ENCODE measurements around the gene BOK.
"Not testable (repeated sequence)": the region's sequence is repeated elsewhere in the genome, so short reads cannot be mapped to it uniquely, and the experiment has no call there.

BOK gene

DNA sequence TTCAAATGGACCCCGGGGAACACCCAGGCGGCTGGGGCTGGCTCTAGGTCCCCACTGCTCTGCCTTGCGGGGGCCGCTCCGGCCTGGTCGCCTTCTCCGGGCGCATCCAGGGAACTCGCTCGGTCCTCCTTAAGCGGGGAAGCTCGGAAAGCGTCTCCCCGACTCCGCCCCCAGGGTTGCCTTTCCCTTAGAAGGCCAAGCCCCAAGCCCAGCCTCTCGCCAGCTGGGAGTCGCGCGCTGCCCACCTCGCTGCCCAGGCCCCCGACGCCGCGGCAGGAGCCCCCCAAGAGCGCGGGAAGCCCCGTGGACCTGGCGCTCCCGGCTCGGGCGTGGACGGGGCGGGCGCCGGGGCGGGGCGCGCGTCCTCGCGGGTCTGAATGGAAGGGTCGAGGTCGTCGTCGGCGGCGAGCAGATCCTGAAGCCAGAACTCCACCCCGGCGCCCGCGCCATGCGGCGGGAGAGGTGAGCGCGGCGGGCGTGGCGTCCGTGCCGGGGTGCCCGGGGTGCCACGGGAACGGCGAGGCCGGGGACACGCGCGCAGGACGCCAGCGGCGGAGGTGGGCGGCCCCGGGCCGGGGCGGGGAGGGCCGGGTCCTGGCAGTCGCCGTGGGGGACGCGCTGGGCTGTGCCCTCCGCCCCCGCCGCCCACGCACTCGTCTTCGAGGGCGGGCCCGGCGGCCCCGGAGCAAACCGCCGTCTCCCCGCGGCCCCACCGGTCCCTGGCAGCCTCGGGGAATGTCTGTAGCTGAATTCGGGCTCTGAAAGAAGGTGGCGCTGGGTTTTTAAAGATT lies at the start of gene BOK:
Gene BOK, plus strand, starts transcription at position 214 of the 791 bp plus-strand sequence. CDS start 739 bp downstream, outside the sequence.
- DNase-seq, result peak; percentile 65

DNA sequence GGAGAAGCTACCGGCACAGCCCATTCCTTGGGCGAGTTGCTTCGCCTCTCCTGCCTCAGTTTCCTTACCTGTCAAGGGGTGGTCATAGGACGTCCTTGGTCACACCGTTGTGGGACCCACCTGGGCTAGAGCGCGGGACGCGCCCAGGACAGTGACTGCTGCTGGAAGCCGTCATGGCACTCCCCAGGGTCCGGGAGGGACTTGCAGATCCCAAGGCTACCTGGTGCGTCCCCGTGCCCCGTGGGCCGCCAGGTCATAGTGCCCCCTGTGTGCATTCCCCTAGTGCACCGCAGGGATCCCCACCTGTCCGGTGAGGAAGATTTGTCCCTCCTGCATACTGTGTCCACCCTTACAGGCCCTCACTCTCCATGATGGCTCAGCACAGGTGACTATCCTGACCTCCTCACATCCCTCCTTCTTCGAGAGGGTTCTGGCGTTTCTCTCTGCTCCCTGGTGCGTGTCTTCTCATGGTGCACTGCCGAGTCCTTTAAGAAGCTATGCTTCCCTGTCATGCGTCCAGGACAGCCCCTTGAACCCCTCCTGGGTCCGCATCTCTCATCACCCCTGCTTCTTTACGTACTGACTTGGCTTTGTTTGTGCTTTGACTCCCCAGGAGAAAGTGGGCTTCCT lies 49.3 kb upstream of the BOK start:
- DNase-seq, result no peak

GRCh38 chr2:241511091-241511741 lies 47.3 kb upstream of the BOK start:
- no peak for DNase-seq

DNA sequence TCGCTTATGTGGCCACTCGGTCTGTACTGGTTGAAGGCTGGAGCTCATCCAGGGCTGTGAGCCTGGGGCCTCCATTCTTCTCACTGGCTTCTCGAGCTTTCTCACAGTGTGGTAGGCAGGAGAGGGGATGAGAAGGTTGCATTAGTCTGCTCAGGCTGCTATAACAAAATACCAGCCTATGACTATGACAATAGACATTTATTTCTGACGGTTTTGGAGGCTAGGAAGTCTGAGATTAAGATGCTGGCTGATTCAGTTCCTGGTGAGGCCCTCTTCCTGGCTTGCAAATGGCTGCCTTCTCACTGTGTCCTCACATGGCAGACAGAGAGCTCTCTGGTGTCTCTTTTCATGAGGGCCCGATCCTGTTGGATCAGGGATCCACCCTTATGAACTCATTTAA lies 44.0 kb upstream of the BOK start:
- peak; percentile 11 for DNase-seq

DNA sequence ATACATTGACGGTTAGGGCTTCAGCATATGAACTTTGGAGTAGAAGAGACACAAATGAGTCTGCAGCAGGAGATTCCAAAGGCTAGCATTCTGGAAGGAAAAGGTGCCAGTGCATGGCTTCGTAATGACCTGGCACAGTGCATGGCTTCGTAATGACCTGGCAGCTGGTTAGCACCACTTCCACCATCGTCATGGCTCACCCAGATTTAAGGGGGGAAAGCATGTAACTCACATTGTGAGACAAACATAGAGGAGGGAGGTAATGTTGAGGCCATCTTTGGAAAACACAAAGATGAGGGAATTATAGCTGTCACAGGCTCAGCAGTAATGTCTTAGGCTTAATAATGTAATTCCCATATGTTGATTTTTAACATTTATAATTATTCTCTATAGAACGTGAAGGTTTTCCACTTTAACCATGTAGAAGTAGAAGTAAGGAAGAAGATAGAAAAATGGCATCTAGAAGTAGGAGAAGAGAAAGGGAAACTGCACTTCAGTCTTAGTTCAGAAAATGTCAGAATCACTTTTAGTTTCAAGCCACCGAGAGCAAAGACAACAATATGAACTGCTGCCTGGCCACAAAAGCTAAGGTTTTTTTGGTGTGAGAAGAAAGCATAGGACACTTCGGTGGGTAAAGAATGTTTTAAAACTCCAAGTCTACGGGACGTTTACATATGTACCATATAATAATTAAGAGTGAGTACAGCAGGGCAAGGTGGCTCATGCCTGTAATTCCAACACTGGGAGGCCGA lies 43.4 kb upstream of the BOK start:
- no peak for DNase-seq

DNA sequence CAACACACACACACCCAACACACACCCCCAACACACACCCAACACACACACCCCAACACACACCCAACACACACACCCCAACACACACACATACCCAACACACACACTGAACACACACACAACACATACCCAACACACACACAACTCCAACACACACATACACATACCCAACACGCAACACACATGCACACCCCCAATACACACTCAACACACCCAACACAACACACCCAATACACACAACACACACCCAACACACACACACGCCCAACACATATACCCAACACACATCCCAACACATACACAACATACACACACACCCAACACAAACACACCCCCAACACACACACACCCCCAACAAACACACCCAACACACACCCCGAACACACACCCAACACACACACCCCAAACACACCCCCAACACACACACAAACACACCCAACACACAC lies 42.0 kb upstream of the BOK start:
- no peak for DNase-seq

- no peak for DNase-seq
Measured at GRCh38 chr2:241517297-241517696, 41.2 kb upstream of the BOK start.

DNA sequence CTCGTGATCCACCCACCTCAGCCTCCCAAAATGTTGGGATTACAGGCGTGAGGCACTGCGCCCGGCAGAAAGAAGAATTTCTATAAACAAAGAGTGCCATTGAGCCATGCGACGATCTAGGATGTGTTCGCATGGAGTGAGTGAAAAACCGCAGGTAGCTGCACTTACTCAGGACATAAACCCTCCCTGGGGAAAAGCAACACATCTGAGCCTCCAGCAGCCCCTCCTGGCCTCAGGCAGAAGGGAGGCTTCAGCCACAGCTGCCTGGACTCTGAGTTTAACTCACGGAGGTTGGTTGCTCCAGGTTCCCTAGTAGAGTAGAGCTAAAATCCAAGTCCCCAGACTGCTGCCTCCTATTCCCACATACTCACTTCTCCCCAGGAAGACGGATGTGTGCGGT lies 38.9 kb upstream of the BOK start:
- DNase-seq, result no peak

DNA sequence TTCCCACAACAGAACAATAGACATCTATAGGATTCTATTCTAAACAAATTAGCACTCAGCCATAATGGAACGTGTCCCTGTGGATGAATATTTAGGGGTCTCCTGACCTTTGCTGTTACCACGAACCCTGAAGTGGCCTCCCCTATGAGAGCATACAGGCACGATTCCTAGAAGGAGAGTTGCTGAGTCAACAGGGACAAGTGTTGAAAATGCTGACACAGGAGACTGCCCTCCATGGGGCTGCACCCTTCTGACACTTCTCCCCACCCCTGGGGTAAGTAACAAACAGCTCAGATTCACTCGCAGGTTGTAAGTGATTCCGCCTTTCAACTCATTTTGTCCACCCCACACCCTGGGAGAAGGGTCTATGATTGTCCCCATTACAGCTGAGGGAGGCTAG lies 36.1 kb upstream of the BOK start:
- no peak for DNase-seq

DNA sequence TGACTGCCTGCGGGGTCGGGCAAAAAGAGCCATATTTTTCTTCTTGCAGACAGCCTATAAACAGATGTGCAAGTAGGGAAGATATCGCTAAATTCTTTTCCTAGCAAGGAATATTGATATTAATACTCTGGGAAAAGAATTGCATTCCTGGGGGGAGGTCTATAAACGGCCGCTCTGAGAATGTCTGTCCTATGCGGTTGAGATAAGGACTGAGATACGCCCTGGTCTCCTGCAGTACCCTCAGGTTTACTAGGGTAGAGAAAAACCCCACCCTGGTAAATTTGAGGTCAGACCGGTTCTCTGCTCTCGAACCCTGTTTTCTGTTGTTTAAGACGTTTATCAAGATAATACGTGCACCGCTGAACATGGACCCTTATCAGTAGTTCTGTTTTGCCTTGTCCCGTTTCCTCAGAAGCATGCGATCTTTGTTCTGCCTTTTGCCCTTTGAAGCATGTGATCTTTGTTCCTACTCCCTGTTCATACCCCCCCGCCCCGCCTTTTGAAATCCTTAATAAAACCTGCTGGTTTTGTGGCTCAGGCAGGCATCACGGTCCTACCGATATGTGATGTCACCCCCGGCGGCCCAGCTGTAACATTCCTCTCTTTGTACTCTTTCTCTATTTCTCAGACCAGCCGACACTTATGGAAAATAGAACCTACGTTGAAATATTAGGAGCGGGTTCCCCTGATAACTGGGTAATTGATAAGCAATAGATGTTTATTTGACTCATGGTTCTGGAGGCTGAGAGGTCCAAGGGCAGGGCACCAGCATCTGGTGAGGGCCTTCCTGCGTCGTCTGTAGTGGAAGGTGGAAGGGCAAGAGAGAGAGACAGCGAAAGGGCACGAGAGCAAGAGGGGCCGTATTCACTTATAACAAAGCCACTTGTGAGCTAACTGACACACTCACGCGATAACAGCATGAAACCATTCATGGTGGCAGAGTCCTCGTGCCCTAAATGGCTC lies 32.4 kb upstream of the BOK start:
- DNase-seq, result not testable (repeated sequence)

- no peak for DNase-seq
Measured at GRCh38 chr2:241530571-241530970, 28.0 kb upstream of the BOK start.

DNA sequence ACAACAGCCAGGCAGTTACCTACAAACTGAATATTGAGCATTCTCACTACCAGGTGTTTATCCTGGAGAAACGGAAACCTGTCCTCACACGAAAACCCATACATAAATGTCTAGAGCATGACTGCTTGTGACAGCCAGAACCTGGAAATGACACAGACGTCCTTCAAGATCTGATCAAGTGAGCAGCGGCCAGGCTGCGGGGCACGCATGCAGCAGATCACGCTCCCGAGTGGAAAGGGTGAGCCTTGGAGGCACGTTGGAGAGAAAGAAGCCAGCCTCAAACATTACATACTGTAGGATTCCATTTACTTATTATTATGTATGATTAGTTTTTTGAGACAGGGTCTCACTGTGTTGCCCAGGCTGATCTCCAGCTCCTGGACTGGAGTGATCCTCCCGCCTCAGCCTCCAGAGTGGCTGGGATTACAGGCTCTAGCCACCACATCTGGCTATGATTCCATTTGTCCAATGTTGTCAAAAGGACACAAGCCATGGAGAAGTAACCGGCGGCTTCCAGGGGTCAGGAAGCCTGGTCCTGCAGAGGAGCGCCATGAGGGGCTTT lies 27.3 kb upstream of the BOK start:
- no peak for DNase-seq

GRCh38 chr2:241532168-241532567 lies 26.4 kb upstream of the BOK start:
- no peak for DNase-seq

- DNase-seq, result no peak
Measured at GRCh38 chr2:241532733-241533601, 25.6 kb upstream of the BOK start.

DNA sequence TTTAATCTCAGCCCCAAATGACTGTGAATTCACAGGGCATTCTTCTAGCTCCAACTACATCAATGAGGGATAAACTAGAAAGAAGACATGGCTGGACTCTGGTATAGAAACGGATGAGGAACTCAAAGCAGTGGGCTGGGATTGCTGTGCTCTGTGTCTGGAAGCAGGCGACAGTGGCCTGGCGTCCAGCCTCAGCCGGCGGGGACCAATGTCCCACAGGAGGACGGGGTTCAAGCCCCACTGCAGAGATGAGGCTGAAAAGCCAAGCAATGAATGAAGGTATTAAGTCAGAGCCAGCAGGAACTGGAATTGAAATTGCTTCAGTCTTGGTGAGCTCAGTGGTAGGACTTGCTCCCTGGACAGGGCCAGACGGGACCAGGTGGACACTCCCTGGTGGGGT lies 24.3 kb upstream of the BOK start:
- no peak for DNase-seq

- no peak for DNase-seq
Measured at GRCh38 chr2:241534701-241535375, 23.7 kb upstream of the BOK start.

DNA sequence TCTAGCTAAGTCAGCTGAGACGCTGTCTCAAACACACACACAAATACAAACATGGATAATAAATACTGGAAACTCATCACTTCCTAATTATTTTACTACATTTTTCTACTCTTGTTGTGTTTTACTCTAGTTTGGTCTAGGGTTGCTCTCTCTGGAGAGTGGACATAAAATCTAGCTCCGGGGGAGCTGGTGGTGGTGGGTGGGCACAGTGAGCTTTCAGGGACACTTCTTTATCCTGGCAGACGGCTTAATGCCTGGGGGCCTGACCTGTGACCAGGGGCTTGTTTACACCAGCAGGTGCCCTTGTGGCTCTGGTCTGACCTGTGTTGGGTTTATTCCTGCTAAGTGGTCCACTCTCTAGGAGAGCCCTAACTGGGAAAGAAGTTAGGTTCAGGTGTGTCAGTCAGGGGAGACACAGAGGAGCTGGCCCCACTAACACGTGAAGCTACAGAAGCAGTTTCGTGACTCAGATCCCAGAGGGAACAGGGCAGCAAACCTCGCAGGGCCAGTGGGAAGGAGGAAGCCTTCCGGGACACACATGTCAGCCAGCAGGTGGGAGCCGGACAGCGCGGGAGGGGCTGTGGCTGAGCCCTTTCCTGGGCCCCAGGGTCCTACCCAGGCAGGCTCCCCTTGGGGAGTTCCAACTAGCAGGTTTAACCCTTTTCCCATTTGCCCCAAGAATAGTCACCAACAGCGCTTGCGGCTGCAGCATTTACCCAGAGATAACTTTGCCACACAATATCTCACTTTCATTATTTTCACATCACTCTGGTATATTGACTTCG lies 22.5 kb upstream of the BOK start:
- DNase-seq, result no peak

DNA sequence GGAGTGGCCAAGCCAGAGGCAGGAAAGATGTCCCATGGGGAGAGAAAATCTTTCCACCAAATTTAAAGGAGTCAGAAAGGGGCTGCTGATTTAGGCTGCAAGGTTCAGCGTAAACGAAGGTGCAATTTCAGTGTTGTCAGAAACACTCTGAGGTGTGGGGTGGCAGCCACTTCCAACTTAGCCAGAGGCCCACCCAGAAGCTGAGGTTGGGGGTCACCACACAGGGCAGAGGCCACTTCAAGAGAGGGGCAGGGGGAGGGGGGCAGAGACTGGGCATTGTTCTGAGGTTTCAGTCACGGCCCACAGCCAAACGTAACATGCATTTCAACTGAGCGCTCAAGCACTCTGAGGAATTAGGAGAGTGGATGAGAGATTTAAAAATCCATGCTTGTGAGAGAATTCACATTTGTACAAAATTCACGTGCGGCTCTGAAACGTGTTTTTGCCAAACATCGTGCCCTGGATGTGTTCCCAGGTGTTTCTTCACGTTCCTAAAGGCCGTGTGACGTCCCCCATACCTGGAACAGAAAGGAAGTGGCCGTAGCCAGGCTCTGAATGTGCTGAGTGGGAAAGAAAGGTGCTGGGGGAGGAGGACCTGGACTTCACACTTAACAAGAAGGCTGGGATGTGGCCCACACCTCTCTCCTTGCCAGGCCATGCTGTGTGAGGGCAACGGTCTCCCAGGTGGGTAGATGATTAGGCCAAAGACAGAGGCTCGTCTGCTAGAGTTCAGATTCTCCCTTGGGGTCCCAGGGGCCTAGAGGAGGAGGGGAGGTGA lies 19.5 kb upstream of the BOK start:
- no peak for DNase-seq

All from HCEC 1CT (cell line).